IgD-negative memory B cell (primary cell): Measurements from ENCODE around the gene COX17. TPM values are rescaled to one million over a fixed set of nuclear protein-coding genes. Genes with fewer than 3 reads are reported as not detected.

ENCODE experiments used
- H3K27ac Mint-ChIP-seq, 3 donors: one replicate each; pipeline ENCODE4 v1.8.0; 2020 to 2022; ENCODE audit warnings: mild to moderate bottlenecking in 3 of 3, mixed read lengths in 3 of 3, moderate library complexity in 1 of 3
- H3K27me3 Mint-ChIP-seq: one replicate; pipeline ENCODE4 v1.8.0; 2021; ENCODE audit warnings: mixed read lengths
- H3K36me3 Mint-ChIP-seq: one replicate; pipeline ENCODE4 v1.8.0; 2020; ENCODE audit warnings: mild to moderate bottlenecking, mixed read lengths
- H3K4me1 Mint-ChIP-seq, 3 donors: one replicate each; pipeline ENCODE4 v1.8.0; 2020 to 2022; ENCODE audit warnings: mixed read lengths in 3 of 3, mild to moderate bottlenecking in 1 of 3
- H3K4me3 Mint-ChIP-seq, 4 donors: one replicate each; pipeline ENCODE4 v1.8.0; 2020 to 2022; ENCODE audit warnings: mild to moderate bottlenecking in 4 of 4, mixed read lengths in 4 of 4, moderate library complexity in 3 of 4
- H3K9me3 Mint-ChIP-seq, 3 donors: one replicate each; pipeline ENCODE4 v1.8.0; 2020 to 2021; ENCODE audit warnings: mixed read lengths in 3 of 3, mild to moderate bottlenecking in 1 of 3
- polyA plus RNA-seq: library from polyadenylated mRNA; unstranded; fragments of 300-500 nt; fragmentation: Illumina TruSeq; gene quantifications from one replicate; pipeline ENCODE4 v1.2.3, GENCODE V29; 2021

Gene COX17
- polyA plus RNA-seq, 1 donor from 2014 or later: 124 TPM

- Mint-ChIP-seq H3K27ac (peak overlapping the region in 1 of 3 donors; percentile 8), H3K4me1 (peaks cover 12 to 14% (median 13%) of the 10 kb centered on the region in 3 donors), H3K4me3 (no peak overlapping the region), H3K27me3 (no peaks in the 10 kb centered on the region), H3K36me3 (peaks cover 7% of the 10 kb centered on the region), H3K9me3 (no peaks in the 10 kb centered on the region)
Measured at GRCh38 chr3:119642746-119643473, 34.3 kb downstream of the COX17 start.

DNA sequence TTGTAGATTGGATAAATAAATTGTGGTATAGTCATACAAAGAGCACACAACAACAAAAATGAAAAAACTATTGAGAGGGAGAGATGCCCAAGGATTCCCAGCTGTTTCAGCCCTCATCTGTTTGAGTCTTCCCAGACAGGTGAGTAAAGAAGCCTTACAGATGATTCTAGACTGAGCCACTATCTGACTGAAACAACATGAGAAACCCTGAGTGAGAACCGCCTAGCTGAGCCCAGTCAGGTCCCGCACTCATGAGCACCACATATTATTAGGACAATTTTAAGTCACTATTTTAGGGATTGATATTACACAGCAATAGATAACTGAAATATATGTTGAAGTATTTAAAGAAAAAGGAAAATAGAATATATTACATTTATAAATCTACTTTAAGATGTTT is 35.8 kb downstream of the COX17 start:
- peaks cover 4% of the 10 kb centered on the region for H3K36me3 Mint-ChIP-seq
- H3K4me3 Mint-ChIP-seq: peak overlapping the region in 1 of 4 donors; percentile 28
- peaks cover 16 to 19% (median 17%) of the 10 kb centered on the region in 3 donors for H3K4me1 Mint-ChIP-seq
- no peak overlapping the region for H3K27ac Mint-ChIP-seq
- no peaks in the 10 kb centered on the region for H3K27me3 Mint-ChIP-seq
- H3K9me3 Mint-ChIP-seq: no peaks in the 10 kb centered on the region

GRCh38 chr3:119639494-119640350 is 37.5 kb downstream of the COX17 start:
- Mint-ChIP-seq H3K4me3 (peak overlapping the region in 2 of 4 donors; percentile 6 to 42), H3K4me1 (peaks cover 16 to 20% (median 19%) of the 10 kb centered on the region in 3 donors), H3K27me3 (no peaks in the 10 kb centered on the region), H3K36me3 (peaks cover 4% of the 10 kb centered on the region), H3K27ac (peak overlapping the region in 1 of 3 donors; percentile 37), H3K9me3 (no peaks in the 10 kb centered on the region)

- peaks cover 16 to 20% (median 20%) of the 10 kb centered on the region in 3 donors for H3K4me1 Mint-ChIP-seq
- H3K27ac Mint-ChIP-seq: peak overlapping the region; percentile 32 to 91 (median 87)
- peak overlapping the region; percentile 60 to 95 (median 88) for H3K4me3 Mint-ChIP-seq
- H3K9me3 Mint-ChIP-seq: no peaks in the 10 kb centered on the region
- H3K27me3 Mint-ChIP-seq: no peaks in the 10 kb centered on the region
- H3K36me3 Mint-ChIP-seq: peaks cover 2% of the 10 kb centered on the region
Measured at GRCh38 chr3:119637679-119638477, 39.3 kb downstream of the COX17 start.

DNA sequence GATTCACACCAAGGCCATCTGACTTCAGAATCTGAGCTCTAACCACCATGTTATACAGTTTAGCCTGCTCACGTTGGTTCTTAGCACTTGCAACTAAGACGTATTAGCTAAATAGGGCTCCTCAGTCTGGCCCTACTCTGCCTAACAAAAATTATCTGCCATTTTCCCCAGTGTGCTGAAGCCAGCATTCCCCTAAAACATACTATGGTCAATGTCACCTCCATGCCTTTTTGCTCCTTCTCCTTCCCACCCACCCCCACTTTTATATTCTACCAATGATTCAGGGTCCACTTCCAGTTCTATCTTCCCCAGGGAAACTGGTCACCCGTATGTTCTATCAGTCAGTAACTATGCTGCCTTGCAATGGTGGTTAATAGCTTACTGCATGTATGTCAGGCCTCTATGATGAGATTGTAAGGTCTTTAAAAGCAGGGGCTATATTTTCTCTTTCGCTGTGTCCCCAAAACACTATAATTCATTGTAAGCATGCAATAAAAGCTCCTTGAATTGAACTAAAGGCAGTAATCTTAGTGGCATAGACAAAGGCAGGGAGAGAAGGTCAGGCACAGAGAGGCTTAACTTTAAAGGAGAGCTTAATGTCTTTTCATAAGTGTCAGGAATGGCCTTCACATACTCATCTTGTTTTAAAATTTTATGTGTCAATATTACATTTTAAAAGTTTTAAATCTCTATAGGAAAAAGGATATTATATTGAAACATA is 40.2 kb downstream of the COX17 start:
- Mint-ChIP-seq H3K4me3 (no peak overlapping the region), H3K9me3 (no peaks in the 10 kb centered on the region), H3K4me1 (peaks cover 16 to 22% (median 22%) of the 10 kb centered on the region in 3 donors), H3K27me3 (no peaks in the 10 kb centered on the region), H3K27ac (no peak overlapping the region), H3K36me3 (no peaks in the 10 kb centered on the region)

DNA sequence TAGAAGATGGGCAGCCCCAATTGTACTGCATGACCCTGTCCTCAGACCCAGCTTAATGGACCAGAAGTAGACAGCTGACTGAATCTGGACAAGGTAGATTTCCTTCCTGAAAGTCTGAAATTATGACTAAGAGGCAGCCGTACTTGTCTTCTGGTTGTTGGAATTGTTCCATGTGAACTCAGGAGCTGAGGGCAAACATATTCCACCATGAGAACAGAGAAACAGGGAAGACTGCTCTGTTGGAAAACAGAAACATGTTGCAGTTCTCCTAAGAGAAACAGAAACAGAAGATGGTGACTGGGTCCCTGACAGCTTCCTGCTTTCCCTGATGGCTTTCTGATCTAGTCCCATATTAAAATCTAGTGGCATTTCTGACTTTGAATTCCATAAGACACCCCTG is 41.0 kb downstream of the COX17 start:
- H3K4me1 Mint-ChIP-seq: peaks cover 16 to 22% (median 22%) of the 10 kb centered on the region in 3 donors
- no peaks in the 10 kb centered on the region for H3K27me3 Mint-ChIP-seq
- no peak overlapping the region for H3K4me3 Mint-ChIP-seq
- H3K36me3 Mint-ChIP-seq: no peaks in the 10 kb centered on the region
- H3K9me3 Mint-ChIP-seq: no peaks in the 10 kb centered on the region
- no peak overlapping the region for H3K27ac Mint-ChIP-seq

DNA sequence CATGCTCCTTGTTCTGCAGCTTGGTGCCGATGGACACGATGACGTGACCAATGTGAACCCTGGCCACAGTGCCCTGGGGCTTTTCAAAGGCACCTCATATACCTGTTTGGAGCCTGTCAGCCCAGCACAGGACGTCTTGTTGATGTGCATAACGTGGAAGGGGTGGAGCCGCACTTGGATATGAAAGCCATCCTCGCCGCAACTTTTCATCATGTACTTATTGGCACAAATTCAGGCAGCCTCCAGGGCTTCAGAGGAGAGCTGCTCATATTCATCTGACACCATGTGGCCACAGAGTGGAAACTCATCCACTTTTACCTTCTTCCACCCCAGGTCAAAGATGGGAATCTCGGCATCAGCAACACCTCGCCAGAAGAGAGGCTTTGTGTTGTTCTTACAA is 41.5 kb downstream of the COX17 start:
- Mint-ChIP-seq H3K4me3 (no peak overlapping the region), H3K36me3 (no peaks in the 10 kb centered on the region), H3K27me3 (no peaks in the 10 kb centered on the region), H3K27ac (no peak overlapping the region), H3K4me1 (peaks cover 16 to 24% (median 22%) of the 10 kb centered on the region in 3 donors), H3K9me3 (no peaks in the 10 kb centered on the region)

DNA sequence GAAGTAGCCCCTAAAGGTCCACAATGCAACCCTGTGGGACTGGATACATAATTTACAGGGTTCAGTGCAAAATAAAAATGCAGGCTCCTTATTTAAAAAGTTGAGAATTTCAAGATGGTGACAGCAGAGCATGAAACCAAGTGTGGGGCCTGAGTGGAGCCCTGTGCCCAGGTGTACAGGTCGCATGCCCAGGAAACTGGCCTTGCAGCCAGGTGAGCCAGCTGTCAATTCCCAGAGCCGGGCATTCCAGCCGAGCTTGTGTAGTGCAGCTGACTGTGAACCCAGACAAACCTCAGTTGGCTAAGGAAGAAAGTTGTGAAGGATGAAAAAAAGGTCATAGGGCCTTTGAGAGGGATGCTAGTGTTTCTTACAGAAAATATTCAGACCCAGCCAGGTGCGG is 44.4 kb downstream of the COX17 start:
- no peaks in the 10 kb centered on the region for H3K36me3 Mint-ChIP-seq
- no peak overlapping the region for H3K4me3 Mint-ChIP-seq
- no peaks in the 10 kb centered on the region for H3K27me3 Mint-ChIP-seq
- peaks cover 18 to 26% (median 23%) of the 10 kb centered on the region in 3 donors for H3K4me1 Mint-ChIP-seq
- no peaks in the 10 kb centered on the region for H3K9me3 Mint-ChIP-seq
- H3K27ac Mint-ChIP-seq: no peak overlapping the region

DNA sequence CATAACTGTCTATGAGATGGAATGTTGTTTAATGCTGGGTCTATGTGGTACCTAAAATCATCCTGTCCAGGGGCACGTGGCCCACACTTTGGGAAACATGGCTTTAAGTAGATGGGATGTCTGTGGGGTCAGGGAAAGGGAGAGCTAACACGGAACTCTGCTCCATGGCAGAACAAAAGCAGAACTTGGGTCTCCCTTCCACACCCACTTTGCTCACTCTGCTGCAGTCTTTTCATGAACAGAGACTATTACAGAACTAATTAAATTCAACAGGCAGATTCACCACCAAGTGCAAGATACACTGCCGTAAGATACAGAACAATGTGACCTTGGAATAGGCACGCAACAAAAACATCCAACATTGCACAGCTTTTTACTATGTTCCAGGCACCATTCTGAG is 45.0 kb downstream of the COX17 start:
- Mint-ChIP-seq H3K4me1 (peaks cover 20 to 28% (median 27%) of the 10 kb centered on the region in 3 donors), H3K27me3 (no peaks in the 10 kb centered on the region), H3K4me3 (no peak overlapping the region), H3K27ac (no peak overlapping the region), H3K9me3 (no peaks in the 10 kb centered on the region), H3K36me3 (no peaks in the 10 kb centered on the region)

DNA sequence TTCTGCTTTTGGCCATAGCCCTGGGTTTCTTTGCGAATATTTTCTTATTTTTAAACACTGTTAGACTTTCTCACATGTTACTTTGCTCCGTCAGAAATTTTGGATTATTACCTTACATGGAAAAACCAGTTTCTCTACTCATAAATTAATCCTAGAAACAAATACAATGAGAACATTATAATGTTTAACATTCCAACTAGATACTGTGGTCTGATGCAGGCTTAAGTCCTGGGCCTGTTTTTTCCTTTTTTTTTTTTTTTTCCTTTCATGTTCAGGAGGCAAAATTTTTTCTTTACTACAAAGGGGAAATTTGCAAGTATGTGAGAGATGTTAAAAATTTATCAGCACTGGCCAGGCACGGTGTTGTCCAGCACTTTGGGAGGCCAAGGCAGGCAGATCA is 45.7 kb downstream of the COX17 start:
- Mint-ChIP-seq H3K9me3 (no peaks in the 10 kb centered on the region), H3K27ac (no peak overlapping the region), H3K27me3 (no peaks in the 10 kb centered on the region), H3K4me1 (peaks cover 26 to 34% (median 33%) of the 10 kb centered on the region in 3 donors), H3K4me3 (no peak overlapping the region), H3K36me3 (no peaks in the 10 kb centered on the region)

DNA sequence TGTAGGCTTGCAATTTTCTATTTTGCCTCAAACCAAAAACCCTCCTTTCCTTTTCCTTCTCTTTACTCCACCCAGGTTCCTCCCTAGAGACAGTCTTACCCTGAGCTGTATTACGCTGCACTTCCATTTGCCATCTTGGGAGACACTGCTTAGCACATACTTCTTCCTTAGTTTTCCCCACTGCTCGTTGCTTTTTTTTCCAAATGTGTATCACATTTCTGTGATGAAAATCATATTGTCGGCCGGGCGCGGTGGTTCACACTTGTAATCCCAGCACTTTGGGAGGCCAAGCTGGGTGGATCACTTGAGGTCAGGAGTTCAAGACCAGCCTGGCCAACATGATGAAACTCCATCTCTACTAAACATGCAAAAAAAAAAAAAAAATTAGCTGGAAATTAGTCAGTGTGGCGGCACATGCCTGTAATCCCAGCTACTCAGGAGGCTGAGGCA is 46.3 kb downstream of the COX17 start:
- Mint-ChIP-seq H3K27ac (no peak overlapping the region), H3K4me1 (peaks cover 28 to 37% (median 36%) of the 10 kb centered on the region in 3 donors), H3K4me3 (peak overlapping the region in 1 of 4 donors; percentile 60), H3K36me3 (no peaks in the 10 kb centered on the region), H3K9me3 (no peaks in the 10 kb centered on the region), H3K27me3 (no peaks in the 10 kb centered on the region)

DNA sequence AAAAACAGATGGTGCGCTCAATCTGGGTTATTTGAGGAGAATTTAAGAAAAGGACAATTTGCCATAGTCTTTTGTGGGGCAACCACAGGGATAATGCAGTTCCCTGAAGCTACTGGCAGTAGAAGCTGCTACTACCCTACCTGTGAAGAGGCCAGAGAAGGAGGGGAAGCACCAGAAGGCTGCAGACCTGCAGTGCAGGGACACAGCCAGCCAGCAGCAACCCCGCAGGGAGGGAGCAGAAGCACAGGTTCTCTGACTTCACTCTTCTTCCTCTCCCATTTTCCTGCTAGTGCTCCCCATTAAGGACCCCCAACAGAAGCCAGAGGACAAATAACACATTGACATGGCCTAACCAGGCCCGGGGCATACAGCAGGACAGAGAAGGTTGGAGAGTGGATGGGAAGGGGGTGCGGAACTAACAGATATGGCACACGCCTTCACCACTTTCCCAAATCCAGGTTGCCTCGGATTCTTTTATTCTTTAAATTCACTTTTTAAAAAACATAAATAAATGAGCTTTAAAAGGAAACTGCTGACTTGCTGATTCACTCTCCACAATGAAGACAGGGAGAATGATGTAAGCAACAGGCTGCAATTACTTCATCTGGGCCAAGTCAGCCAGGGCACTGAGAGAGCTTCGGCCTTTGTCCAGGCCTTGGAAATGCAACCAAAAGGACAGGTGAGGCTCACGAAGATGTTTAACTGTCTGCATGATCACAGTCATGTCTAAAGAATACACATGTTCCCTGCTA is 46.9 kb downstream of the COX17 start:
- Mint-ChIP-seq H3K27me3 (no peaks in the 10 kb centered on the region), H3K4me1 (peaks cover 30 to 41% (median 37%) of the 10 kb centered on the region in 3 donors), H3K27ac (peak overlapping the region in 1 of 3 donors; percentile 82), H3K36me3 (no peaks in the 10 kb centered on the region), H3K4me3 (peak overlapping the region in 1 of 4 donors; percentile 60), H3K9me3 (no peaks in the 10 kb centered on the region)

- Mint-ChIP-seq H3K9me3 (no peaks in the 10 kb centered on the region), H3K27ac (peak overlapping the region; percentile 43 to 95 (median 64)), H3K4me3 (peak overlapping the region; percentile 44 to 91 (median 60)), H3K27me3 (no peaks in the 10 kb centered on the region), H3K4me1 (peaks cover 35 to 42% (median 41%) of the 10 kb centered on the region in 3 donors), H3K36me3 (no peaks in the 10 kb centered on the region)
Measured at GRCh38 chr3:119628816-119629445, 48.3 kb downstream of the COX17 start.
